Tibial nerve (tissue), 4 donors: ENCODE data around the gene EXOSC1. TPM values are rescaled to one million over a fixed set of nuclear protein-coding genes. Genes with fewer than 3 reads are reported as not detected.

Source experiments
- DNase-seq, 2 donors: peaks; one replicate each; pipeline ENCODE4 v3.0.0-alpha.2; 2019; ENCODE audit warnings: low spot score in 2 of 2
- H3K27ac ChIP-seq, 4 donors: fragments of 200-600 bp; sonication (generic) in 3 of 4; one replicate each; pipeline ENCODE4 v1.5.1; 2017 to 2019; ENCODE audit warnings: mild to moderate bottlenecking in 1 of 4
- H3K27me3 ChIP-seq, 2 donors: fragments of 200-600 bp; sonication (generic) in 1 of 2; one replicate each; pipeline versions ENCODE4 v1.5.1 to v1.6.0; 2017 to 2019
- H3K36me3 ChIP-seq, 3 donors: fragments of 200-600 bp; sonication (generic); one replicate each; pipeline ENCODE4 v1.5.1; 2018 to 2019
- H3K4me1 ChIP-seq, 4 donors: fragments of 200-600 bp; sonication (generic) in 3 of 4; one replicate each; pipeline ENCODE4 v1.5.1; 2017 to 2019
- H3K4me3 ChIP-seq, 4 donors: fragments of 200-600 bp; sonication (generic) in 3 of 4; one replicate each; pipeline ENCODE4 v1.5.1; 2017 to 2019; ENCODE audit warnings: mild to moderate bottlenecking in 1 of 4, moderate library complexity in 1 of 4
- H3K9me3 ChIP-seq, 4 donors: fragments of 200-600 bp; sonication (generic) in 3 of 4; one replicate each; pipeline ENCODE4 v1.5.1; 2017 to 2019
- CTCF ChIP-seq, 5 experiments: fragments of 200-600 bp in 3 of 5; fragments of 450-650 bp in 2 of 5; sonication (generic) in 3 of 5; IDR thresholded peaks; one replicate each; pipeline ENCODE4 v1.5.1; 2016 to 2019; ENCODE audit warnings: antibody characterized with exemption in 5 of 5, mild to moderate bottlenecking in 3 of 5, moderate library complexity in 2 of 5
- EP300 ChIP-seq, 2 donors: sonication (generic); formaldehyde crosslinking; IDR thresholded peaks; one replicate each; pipeline ENCODE4 v1.6.1; 2017; ENCODE audit warnings: antibody characterized with exemption in 2 of 2, mild to moderate bottlenecking in 1 of 2
- POLR2A ChIP-seq, 2 donors: fragments of 450-650 bp; IDR thresholded peaks; one replicate each; pipeline ENCODE4 v1.6.1; 2017; ENCODE audit warnings: antibody characterized with exemption in 2 of 2, mild to moderate bottlenecking in 2 of 2, moderate library complexity in 2 of 2
- WGBS, 2 donors: methylation state at CpG; one replicate each; pipeline ENCODE4 v1.1.5; 2018; 5-methylcytosine and 5-hydroxymethylcytosine counted together
- total RNA-seq, 4 donors: library from RNA; depleted of rRNA; stranded (reverse); fragments of >200 nt; gene quantifications; one replicate each; pipeline ENCODE4 v1.1.0, GENCODE V29; 2016

EXOSC1 gene
- total RNA-seq, 4 donors from 2014 or later: 21.6 to 40.8 (median 33.4) TPM

- no peak for TF ChIP-seq CTCF (IDR thresholded peaks at IDR 0.05)
- TF ChIP-seq EP300 (IDR thresholded peaks at IDR 0.05): no peak
- no peak for TF ChIP-seq POLR2A (IDR thresholded peaks at IDR 0.05)
- Histone ChIP-seq H3K27ac (no peak overlapping the region), H3K27me3 (no peaks in the 10 kb centered on the region), H3K9me3 (no peaks in the 10 kb centered on the region), H3K4me1 (peaks cover 0 to 70% (median 8%) of the 10 kb centered on the region in 4 donors), H3K36me3 (peaks cover 0 to 59% (median 0%) of the 10 kb centered on the region in 3 donors), H3K4me3 (no peak overlapping the region)
- WGBS, 2 donors: 88 to 91% methylated on average over 6 of the region's 6 CpGs
- no peak for DNase-seq
These were observed 6.5 kb upstream of the EXOSC1 start for GRCh38 chr10:97452352-97452751.

GRCh38 chr10:97451605-97452004 is 5.8 kb upstream of the EXOSC1 start:
- Histone ChIP-seq H3K27me3 (no peaks in the 10 kb centered on the region), H3K4me1 (peaks cover 0 to 78% (median 15%) of the 10 kb centered on the region in 4 donors), H3K9me3 (no peaks in the 10 kb centered on the region), H3K27ac (no peak overlapping the region), H3K36me3 (peaks cover 0 to 52% (median 0%) of the 10 kb centered on the region in 3 donors), H3K4me3 (no peak overlapping the region)
- DNase-seq: no peak
- 90 to 91% methylated on average over 17 of the region's 17 CpGs for WGBS, 2 donors
- TF ChIP-seq POLR2A (IDR thresholded peaks at IDR 0.05) (no peak), CTCF (IDR thresholded peaks at IDR 0.05) (no peak), EP300 (IDR thresholded peaks at IDR 0.05) (no peak)

GRCh38 chr10:97450828-97451227 is 5.0 kb upstream of the EXOSC1 start:
- WGBS, 2 donors: 54 to 83% methylated on average over 2 of the region's 2 CpGs
- no peak overlapping the region for H3K4me3 ChIP-seq
- DNase-seq: no peak
- H3K9me3 ChIP-seq: no peaks in the 10 kb centered on the region
- H3K27me3 ChIP-seq: no peaks in the 10 kb centered on the region
- H3K4me1 ChIP-seq: peaks cover 0 to 77% (median 17%) of the 10 kb centered on the region in 4 donors
- H3K36me3 ChIP-seq: peaks cover 0 to 44% (median 0%) of the 10 kb centered on the region in 3 donors
- TF ChIP-seq CTCF (IDR thresholded peaks at IDR 0.05) (no peak), POLR2A (IDR thresholded peaks at IDR 0.05) (no peak), EP300 (IDR thresholded peaks at IDR 0.05) (no peak)
- no peak overlapping the region for H3K27ac ChIP-seq

GRCh38 chr10:97445357-97445721 is 467 bp downstream of the EXOSC1 start:
- TF ChIP-seq EP300 (IDR thresholded peaks at IDR 0.05): no peak
- H3K4me3 ChIP-seq: peak overlapping the region; percentile 83 to 94 (median 90)
- peaks cover 0 to 52% (median 21%) of the 10 kb centered on the region in 4 donors for H3K4me1 ChIP-seq
- H3K27me3 ChIP-seq: no peaks in the 10 kb centered on the region
- H3K36me3 ChIP-seq: peaks cover 0 to 19% (median 0%) of the 10 kb centered on the region in 3 donors
- no peaks in the 10 kb centered on the region for H3K9me3 ChIP-seq
- DNase-seq: no peak
- 1 to 2% methylated on average over 13 of the region's 13 CpGs for WGBS, 2 donors
- H3K27ac ChIP-seq: peak overlapping the region in 2 of 4 donors; percentile 32 to 76

GRCh38 chr10:97444212-97444611 is 1.6 kb downstream of the EXOSC1 start:
- WGBS, 2 donors: 93 to 95% methylated on average over 1 of the region's 1 CpG
- Histone ChIP-seq H3K4me3 (no peak overlapping the region), H3K27ac (no peak overlapping the region)

More at GRCh38 chr10:97444212-97444611, 1.6 kb downstream of the EXOSC1 start:
- no peaks in the 10 kb centered on the region for H3K9me3 ChIP-seq
- DNase-seq: no peak
- no peaks in the 10 kb centered on the region for H3K27me3 ChIP-seq
- H3K36me3 ChIP-seq: peaks cover 0 to 30% (median 0%) of the 10 kb centered on the region in 3 donors
- TF ChIP-seq EP300 (IDR thresholded peaks at IDR 0.05) (no peak), CTCF (IDR thresholded peaks at IDR 0.05) (no peak), POLR2A (IDR thresholded peaks at IDR 0.05) (no peak)
- H3K4me1 ChIP-seq: peaks cover 0 to 45% (median 21%) of the 10 kb centered on the region in 4 donors
